Measurements from ENCODE around the gene ARHGAP10. TPM values are rescaled to one million over a fixed set of nuclear protein-coding genes. Genes with fewer than 3 reads are reported as not detected.

ARHGAP10 gene
- total and polyA plus RNA-seq, 10 of the 15 experiments (the other 5 are each of a cell fraction or from before 2014, with no cell fraction given): 1.3 to 25.8 (median 17.2) TPM

DNA sequence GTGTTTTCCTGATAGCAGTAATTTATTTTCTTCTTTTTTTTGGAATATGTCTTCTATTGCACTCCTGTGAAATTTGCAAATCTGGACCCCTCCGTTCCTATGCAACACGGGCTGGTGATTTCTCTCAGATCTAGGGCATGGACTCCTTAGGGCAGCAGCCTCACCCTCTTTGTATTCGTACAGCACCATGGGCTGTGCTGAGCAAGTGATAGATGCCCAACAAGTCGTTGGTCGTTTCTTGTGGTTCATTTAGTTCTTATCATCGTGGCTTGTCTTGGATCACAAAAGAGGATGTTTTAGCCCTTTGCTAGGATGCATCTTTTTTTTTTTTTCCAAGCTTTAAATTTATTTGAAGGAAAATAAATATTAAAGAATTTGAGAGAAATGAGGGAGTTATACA, 82.1 kb downstream of the ARHGAP10 start:
- TF ChIP-seq NR2F1 (conservative IDR thresholded peaks at IDR 0.05) (no peak), LARP7 (IDR thresholded peaks at IDR 0.05) (no peak), KAT2A (conservative IDR thresholded peaks at IDR 0.05; ENCODE audit: control insufficient read depth, low read depth, low read length) (no peak), FOXM1 (IDR thresholded peaks at IDR 0.05; ENCODE audit: low read depth, low read length) (no peak), SREBF2 (IDR thresholded peaks at IDR 0.05; ENCODE audit: low read length) (no peak), CBFB (IDR thresholded peaks at IDR 0.05; ENCODE audit: low read depth) (no peak), GATAD2B (conservative IDR thresholded peaks at IDR 0.05; ENCODE audit: low read depth) (no peak), BCL11A (IDR thresholded peaks at IDR 0.05; ENCODE audit: low read depth, low read length) (no peak), KDM1A (IDR thresholded peaks at IDR 0.05; ENCODE audit: borderline replicate concordance) (no peak), NFYB (IDR thresholded peaks at IDR 0.05; ENCODE audit: insufficient read depth, low read depth, low read length) (no peak), SMAD5 (IDR thresholded peaks at IDR 0.05; ENCODE audit: low read depth) (no peak), YY1 (IDR thresholded peaks at IDR 0.05; ENCODE audit: low read depth, low read length) (no peak)
- Histone ChIP-seq H3K27ac (ENCODE audit: control insufficient read depth, insufficient read depth) (no peak overlapping the region), H3K4me1 (ENCODE audit: control insufficient read depth, insufficient read depth, low read length) (peaks cover 4% of the 10 kb centered on the region), H4K20me1 (ENCODE audit: control insufficient read depth, insufficient read depth) (no peaks in the 10 kb centered on the region; the same call in 1 of the 2 replicates), H3K4me3 (no peak overlapping the region), H3K27me3 (replicated peaks in 1 of 2; ENCODE audit: control insufficient read depth in 2 of 2, insufficient read depth in 2 of 2, low read length in 1 of 2) (no peaks in the 10 kb centered on the region), H2AFZ (ENCODE audit: control insufficient read depth, low read depth, low read length) (no peak overlapping the region), H3K79me2 (ENCODE audit: control insufficient read depth, insufficient read depth, low read length) (peaks cover 44% of the 10 kb centered on the region), H3K4me2 (ENCODE audit: control insufficient read depth, insufficient read depth) (no peak overlapping the region), H3K9ac (ENCODE audit: control insufficient read depth, insufficient read depth, low read length) (no peak overlapping the region), H3K9me3 (replicated peaks; ENCODE audit: control insufficient read depth, insufficient read depth, low read length) (no peaks in the 10 kb centered on the region), H3K36me3 (ENCODE audit: control insufficient read depth in 2 of 2, insufficient read depth in 2 of 2, low read length in 1 of 2) (0 out of 4 replicates have a peak, but pooled peaks cover 0 to 3% of the 10 kb centered on the region in 2 experiments)
- ChIA-PET CTCF (interaction anchor here (1.1 to 1.2 kb wide), 3 partner anchors 19 to 53 kb away, joined by 3 to 4 read pairs (median 3); no protein-coding TSS in a partner anchor), POLR2A (no interaction called here), SMC1A (ENCODE audit: uncharacterized antibody, unreplicated experiment) (no interaction called here), RAD21 (ENCODE audit: unreplicated experiment) (no interaction called here)
- ATAC-seq: no peak
- WGBS (ENCODE audit: insufficient coverage, insufficient replicate concordance, low lambda C conversion rate, missing lambda C conversion rate): 48% methylated on average over 6 of the region's 6 CpGs
- FAIRE-seq: no peak
- in situ Hi-C loops (cut with MboI): no loop called here
- BruUV-seq (replicated peaks): no TSS peak
- no peak for DNase-seq (ENCODE audit: low read depth, low spot score)
- intact Hi-C loops (cut with micrococcal nuclease; ENCODE audit: unreplicated experiment): no loop called here

Measured in GM12878 (cell line).